Measurements from ENCODE around the gene S100A10. TPM values are rescaled to one million over a fixed set of nuclear protein-coding genes. Genes with fewer than 3 reads are reported as not detected.

The S100A10 gene
- total and polyA plus RNA-seq, 2 experiments from 2014 or later = 60.5 to 1,024 TPM

DNA sequence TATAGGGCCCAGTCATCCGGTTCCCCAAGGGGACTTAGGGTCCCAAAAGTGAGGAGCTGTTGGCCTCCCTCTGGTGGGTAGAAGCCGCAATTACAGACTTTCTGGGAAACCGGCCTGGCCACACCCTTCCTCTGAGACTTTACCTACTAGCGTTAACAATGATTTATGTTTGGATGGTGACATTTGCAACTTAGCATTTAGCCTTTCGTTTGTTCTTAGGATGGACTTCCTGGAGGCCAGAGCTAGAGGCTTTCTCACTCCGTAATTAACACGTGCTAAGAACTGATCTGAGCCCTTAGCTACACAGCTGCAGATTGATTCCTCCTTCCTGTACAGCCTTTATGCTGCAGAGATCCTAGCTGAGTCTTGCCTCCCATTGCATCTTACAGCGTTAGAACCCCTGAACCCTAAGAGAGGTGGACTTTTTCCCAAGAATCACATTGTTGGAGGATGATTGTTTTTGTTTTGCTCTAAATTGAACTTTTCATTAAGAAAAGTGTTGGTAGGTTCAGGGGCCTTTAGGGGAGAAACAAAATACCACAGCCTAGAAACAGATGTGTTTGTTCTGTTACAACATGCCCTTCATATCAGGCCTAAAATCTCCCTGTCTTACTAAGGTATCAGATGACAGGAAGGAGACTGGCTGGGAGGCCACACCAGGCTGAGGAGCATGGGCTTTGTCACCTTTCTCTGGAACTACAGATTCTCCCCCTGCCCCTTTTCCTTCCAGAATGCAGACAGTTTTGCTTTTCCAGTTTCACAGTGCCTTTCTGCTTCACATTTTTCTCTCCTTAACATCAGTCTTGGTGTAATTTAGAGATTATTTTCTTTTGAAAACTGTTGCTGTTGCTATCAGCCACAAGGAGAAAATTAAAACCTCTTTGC, 41.2 kb upstream of the S100A10 start:
- H3F3A ChIP-seq (ENCODE audit: insufficient read depth) = peaks cover 67% of the 10 kb centered on the region
- peaks cover 41% of the 10 kb centered on the region for H3K79me2 ChIP-seq (ENCODE audit: insufficient read depth)
- peak overlapping the region; percentile 99 for H3K27ac ChIP-seq
- H3K36me3 ChIP-seq (ENCODE audit: low read depth) = peaks cover 46% of the 10 kb centered on the region
- peak; percentile 84 for DNase-seq
- no peak overlapping the region for H2AFZ ChIP-seq
- 5 to 6% methylated on average over 8 of the region's 8 CpGs for WGBS, 2 experiments (ENCODE audit: low coverage in 1 of 2, low lambda C conversion rate in 2 of 2, missing lambda C conversion rate in 2 of 2)
- in situ Hi-C loops (cut with MboI) = no loop called here
- TF ChIP-seq EZH2phosphoT487 (IDR thresholded peaks at IDR 0.05; ENCODE audit: insufficient read depth, low read depth) (no peak), EZH2 (IDR thresholded peaks at IDR 0.05; ENCODE audit: insufficient read depth, poor library complexity, severe bottlenecking) (no peak)
- peak overlapping the region; percentile 100 for H3K9ac ChIP-seq
- H3K4me2 ChIP-seq (ENCODE audit: unreplicated experiment) = peak overlapping the region; percentile 100
- peaks cover 25% of the 10 kb centered on the region for H3K4me1 ChIP-seq (ENCODE audit: insufficient read depth)
- H3K27me3 ChIP-seq (replicated peaks; ENCODE audit: insufficient read depth) = no peaks in the 10 kb centered on the region
- H3K9me2 ChIP-seq (ENCODE audit: insufficient read depth) = no peaks in the 10 kb centered on the region
- no peaks in the 10 kb centered on the region for H3K9me3 ChIP-seq (ENCODE audit: low read depth)
- peak overlapping the region; percentile 100 for H3K4me3 ChIP-seq
- H4K20me1 ChIP-seq (ENCODE audit: insufficient read depth) = peaks cover 15% of the 10 kb centered on the region

DNA sequence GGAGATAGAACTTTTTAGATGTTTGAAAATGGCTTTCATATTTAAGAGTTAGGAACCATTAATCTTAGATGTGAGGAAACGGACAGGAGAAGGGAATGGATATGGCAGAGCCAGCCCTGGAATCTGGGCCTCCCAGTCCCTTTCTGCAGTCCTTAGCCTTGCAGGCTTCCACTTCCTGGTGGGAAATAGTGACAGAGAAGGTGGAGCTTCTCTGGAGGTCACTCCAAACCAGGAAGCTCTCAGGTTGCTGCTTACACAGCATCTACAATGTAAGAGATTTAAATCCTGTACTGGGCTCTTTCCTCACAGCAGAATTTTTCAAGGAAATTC, 40.6 kb upstream of the S100A10 start:
- H3K4me1 ChIP-seq (ENCODE audit: insufficient read depth) = peaks cover 31% of the 10 kb centered on the region
- H3K9me2 ChIP-seq (ENCODE audit: insufficient read depth) = no peaks in the 10 kb centered on the region
- H3K4me2 ChIP-seq (ENCODE audit: unreplicated experiment) = peak overlapping the region; percentile 100
- 7 to 9% methylated on average over 1 of the region's 1 CpG for WGBS, 2 experiments (ENCODE audit: low coverage in 1 of 2, low lambda C conversion rate in 2 of 2, missing lambda C conversion rate in 2 of 2)
- peak overlapping the region; percentile 100 for H3K9ac ChIP-seq
- peaks cover 15% of the 10 kb centered on the region for H4K20me1 ChIP-seq (ENCODE audit: insufficient read depth)
- peaks cover 46% of the 10 kb centered on the region for H3K36me3 ChIP-seq (ENCODE audit: low read depth)
- H3F3A ChIP-seq (ENCODE audit: insufficient read depth) = peaks cover 73% of the 10 kb centered on the region
- DNase-seq = no peak
- peak overlapping the region; percentile 100 for H3K4me3 ChIP-seq
- H3K9me3 ChIP-seq (ENCODE audit: low read depth) = no peaks in the 10 kb centered on the region
- H2AFZ ChIP-seq = no peak overlapping the region
- in situ Hi-C loops (cut with MboI) = no loop called here
- no peaks in the 10 kb centered on the region for H3K27me3 ChIP-seq (replicated peaks; ENCODE audit: insufficient read depth)
- H3K79me2 ChIP-seq (ENCODE audit: insufficient read depth) = peaks cover 41% of the 10 kb centered on the region
- TF ChIP-seq EZH2phosphoT487 (IDR thresholded peaks at IDR 0.05; ENCODE audit: insufficient read depth, low read depth) = no peak
- TF ChIP-seq EZH2 (IDR thresholded peaks at IDR 0.05; ENCODE audit: insufficient read depth, poor library complexity, severe bottlenecking) = no peak
- peak overlapping the region; percentile 99 for H3K27ac ChIP-seq

DNA sequence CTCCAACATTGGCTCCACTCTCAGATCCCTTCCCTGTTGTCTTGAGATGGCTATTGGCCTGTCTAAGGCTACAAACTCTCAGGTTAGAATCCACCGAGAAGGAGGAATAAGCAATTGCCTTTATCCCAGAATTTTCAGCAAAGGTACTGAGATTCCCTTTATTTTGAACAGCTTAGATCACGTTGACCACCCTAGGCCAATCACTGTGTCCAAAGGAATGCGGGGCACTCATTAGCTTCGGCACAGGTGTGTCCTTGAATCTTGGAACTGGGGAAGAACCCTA, 36.2 kb upstream of the S100A10 start:
- H3F3A ChIP-seq (ENCODE audit: insufficient read depth) = peaks cover 63% of the 10 kb centered on the region
- in situ Hi-C loops (cut with MboI) = no loop called here
- peaks cover 15% of the 10 kb centered on the region for H4K20me1 ChIP-seq (ENCODE audit: insufficient read depth)
- H3K4me1 ChIP-seq (ENCODE audit: insufficient read depth) = peaks cover 33% of the 10 kb centered on the region
- H2AFZ ChIP-seq = no peak overlapping the region
- 86 to 89% methylated on average over 4 of the region's 4 CpGs for WGBS, 2 experiments (ENCODE audit: low coverage in 1 of 2, low lambda C conversion rate in 2 of 2, missing lambda C conversion rate in 2 of 2)
- H3K4me2 ChIP-seq (ENCODE audit: unreplicated experiment) = no peak overlapping the region
- DNase-seq = no peak
- peaks cover 22% of the 10 kb centered on the region for H3K79me2 ChIP-seq (ENCODE audit: insufficient read depth)
- H3K9ac ChIP-seq = no peak overlapping the region
- peak overlapping the region; percentile 62 for H3K27ac ChIP-seq
- no peak overlapping the region for H3K4me3 ChIP-seq
- H3K9me3 ChIP-seq (ENCODE audit: low read depth) = no peaks in the 10 kb centered on the region
- TF ChIP-seq EZH2 (IDR thresholded peaks at IDR 0.05; ENCODE audit: insufficient read depth, poor library complexity, severe bottlenecking) (no peak), EZH2phosphoT487 (IDR thresholded peaks at IDR 0.05; ENCODE audit: insufficient read depth, low read depth) (no peak)
- peaks cover 39% of the 10 kb centered on the region for H3K36me3 ChIP-seq (ENCODE audit: low read depth)
- H3K27me3 ChIP-seq (replicated peaks; ENCODE audit: insufficient read depth) = no peaks in the 10 kb centered on the region
- H3K9me2 ChIP-seq (ENCODE audit: insufficient read depth) = no peaks in the 10 kb centered on the region

DNA sequence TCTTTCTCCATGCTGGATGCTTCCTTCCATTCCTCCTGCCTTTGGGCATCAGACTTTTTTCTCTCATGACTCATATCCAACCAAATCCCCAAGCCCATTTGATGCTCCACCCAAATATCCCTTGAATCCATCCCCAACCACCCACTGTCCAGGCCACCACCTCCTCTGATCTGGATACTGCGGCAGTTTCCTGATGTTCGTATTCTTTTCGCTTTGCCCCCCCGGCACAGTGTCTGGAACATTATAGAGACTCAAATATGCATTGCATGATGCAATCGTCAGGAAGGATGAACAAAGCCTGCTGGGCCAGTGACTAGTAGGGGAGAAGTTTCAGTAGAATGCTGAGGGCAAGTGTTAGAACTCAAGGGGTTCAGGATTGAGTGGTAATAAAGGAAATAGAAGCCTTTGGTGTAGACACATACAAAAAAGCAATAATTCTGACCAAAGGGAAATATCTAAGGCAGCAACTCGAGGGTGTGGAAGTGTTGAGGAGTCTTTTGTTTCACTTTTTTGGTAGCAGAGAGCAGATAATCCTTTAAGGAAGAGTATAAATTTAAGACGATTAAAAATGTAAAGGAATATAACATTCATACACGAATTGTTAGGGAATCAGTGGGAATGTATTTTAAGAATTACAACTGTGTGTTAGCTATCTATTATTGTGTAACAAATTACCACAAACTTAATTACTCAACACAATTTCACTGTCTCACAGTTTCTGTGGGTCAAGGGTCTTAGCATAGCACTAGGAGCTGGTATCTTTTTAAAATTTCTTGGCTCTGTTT, 35.7 kb upstream of the S100A10 start:
- Histone ChIP-seq H3K4me2 (ENCODE audit: unreplicated experiment) (peak overlapping the region; percentile 18), H3K4me1 (ENCODE audit: insufficient read depth) (peaks cover 30% of the 10 kb centered on the region), H3K9me2 (ENCODE audit: insufficient read depth) (no peaks in the 10 kb centered on the region), H3K27ac (peak overlapping the region; percentile 62), H3K27me3 (replicated peaks; ENCODE audit: insufficient read depth) (no peaks in the 10 kb centered on the region), H2AFZ (peak overlapping the region; percentile 34; the same call in 1 of the 2 replicates), H3K9me3 (ENCODE audit: low read depth) (no peaks in the 10 kb centered on the region), H3F3A (ENCODE audit: insufficient read depth) (peaks cover 58% of the 10 kb centered on the region), H4K20me1 (ENCODE audit: insufficient read depth) (peaks cover 15% of the 10 kb centered on the region), H3K36me3 (ENCODE audit: low read depth) (peaks cover 39% of the 10 kb centered on the region), H3K4me3 (no peak overlapping the region), H3K9ac (no peak overlapping the region), H3K79me2 (ENCODE audit: insufficient read depth) (peaks cover 17% of the 10 kb centered on the region)
- TF ChIP-seq EZH2 (IDR thresholded peaks at IDR 0.05; ENCODE audit: insufficient read depth, poor library complexity, severe bottlenecking) = no peak
- TF ChIP-seq EZH2phosphoT487 (IDR thresholded peaks at IDR 0.05; ENCODE audit: insufficient read depth, low read depth) = no peak
- 88 to 94% methylated on average over 8 of the region's 8 CpGs for WGBS, 2 experiments (ENCODE audit: low coverage in 1 of 2, low lambda C conversion rate in 2 of 2, missing lambda C conversion rate in 2 of 2)
- in situ Hi-C loops (cut with MboI) = no loop called here
- peak; percentile 68 for DNase-seq
